ENCODE measurements around the gene NPIPA5.
"Not testable (repeated sequence)": the region's sequence is repeated elsewhere in the genome, so short reads cannot be mapped to it uniquely, and the experiment has no call there.

NPIPA5 gene

GRCh38 chr16:15388060-15388459 lies 10.0 kb upstream of the NPIPA5 start:
- not testable (repeated sequence) for H3K36me3 ChIP-seq (ENCODE audit: control insufficient read depth, insufficient read depth, low read length); H3K27me3 ChIP-seq (replicated peaks; ENCODE audit: control insufficient read depth, insufficient read depth, low read length); DNase-seq (ENCODE audit: extremely low read depth, insufficient read length); H3K4me3 ChIP-seq (replicated peaks; ENCODE audit: low read depth, low read length)

- H3K27me3 ChIP-seq (replicated peaks; ENCODE audit: control insufficient read depth, insufficient read depth, low read length); DNase-seq (ENCODE audit: extremely low read depth, insufficient read length); H3K36me3 ChIP-seq (ENCODE audit: control insufficient read depth, insufficient read depth, low read length); H3K4me3 ChIP-seq (replicated peaks; ENCODE audit: low read depth, low read length): not testable (repeated sequence)
Observed at GRCh38 chr16:15382810-15383209, 4.7 kb upstream of the NPIPA5 start.

- H3K4me3 ChIP-seq (replicated peaks; ENCODE audit: low read depth, low read length); H3K36me3 ChIP-seq (ENCODE audit: control insufficient read depth, insufficient read depth, low read length); H3K27me3 ChIP-seq (replicated peaks; ENCODE audit: control insufficient read depth, insufficient read depth, low read length); DNase-seq (ENCODE audit: extremely low read depth, insufficient read length): not testable (repeated sequence)
Observed at GRCh38 chr16:15357495-15357894, 20.6 kb downstream of the NPIPA5 start.

- DNase-seq (ENCODE audit: extremely low read depth, insufficient read length); H3K27me3 ChIP-seq (replicated peaks; ENCODE audit: control insufficient read depth, insufficient read depth, low read length); H3K4me3 ChIP-seq (replicated peaks; ENCODE audit: low read depth, low read length); H3K36me3 ChIP-seq (ENCODE audit: control insufficient read depth, insufficient read depth, low read length): not testable (repeated sequence)
Observed at GRCh38 chr16:15354846-15355245, 23.2 kb downstream of the NPIPA5 start.

- not testable (repeated sequence) for H3K4me3 ChIP-seq (replicated peaks; ENCODE audit: low read depth, low read length); DNase-seq (ENCODE audit: extremely low read depth, insufficient read length); H3K36me3 ChIP-seq (ENCODE audit: control insufficient read depth, insufficient read depth, low read length); H3K27me3 ChIP-seq (replicated peaks; ENCODE audit: control insufficient read depth, insufficient read depth, low read length)
Observed at GRCh38 chr16:15352852-15353251, 25.2 kb downstream of the NPIPA5 start.

GRCh38 chr16:15351745-15352144 lies 26.3 kb downstream of the NPIPA5 start:
- H3K4me3 ChIP-seq (replicated peaks; ENCODE audit: low read depth, low read length); H3K27me3 ChIP-seq (replicated peaks; ENCODE audit: control insufficient read depth, insufficient read depth, low read length); DNase-seq (ENCODE audit: extremely low read depth, insufficient read length); H3K36me3 ChIP-seq (ENCODE audit: control insufficient read depth, insufficient read depth, low read length): not testable (repeated sequence)

- not testable (repeated sequence) for H3K27me3 ChIP-seq (replicated peaks; ENCODE audit: control insufficient read depth, insufficient read depth, low read length); H3K4me3 ChIP-seq (replicated peaks; ENCODE audit: low read depth, low read length); DNase-seq (ENCODE audit: extremely low read depth, insufficient read length); H3K36me3 ChIP-seq (ENCODE audit: control insufficient read depth, insufficient read depth, low read length)
Observed at GRCh38 chr16:15351251-15351650, 26.8 kb downstream of the NPIPA5 start.

- H3K36me3 ChIP-seq (ENCODE audit: control insufficient read depth, insufficient read depth, low read length); H3K27me3 ChIP-seq (replicated peaks; ENCODE audit: control insufficient read depth, insufficient read depth, low read length); DNase-seq (ENCODE audit: extremely low read depth, insufficient read length); H3K4me3 ChIP-seq (replicated peaks; ENCODE audit: low read depth, low read length): not testable (repeated sequence)
Observed at GRCh38 chr16:15348721-15349120, 29.4 kb downstream of the NPIPA5 start.

GRCh38 chr16:15342337-15342736 lies 35.8 kb downstream of the NPIPA5 start:
- DNase-seq (ENCODE audit: extremely low read depth, insufficient read length); H3K36me3 ChIP-seq (ENCODE audit: control insufficient read depth, insufficient read depth, low read length); H3K4me3 ChIP-seq (replicated peaks; ENCODE audit: low read depth, low read length); H3K27me3 ChIP-seq (replicated peaks; ENCODE audit: control insufficient read depth, insufficient read depth, low read length): not testable (repeated sequence)

GRCh38 chr16:15338986-15339385 lies 39.1 kb downstream of the NPIPA5 start:
- not testable (repeated sequence) for DNase-seq (ENCODE audit: extremely low read depth, insufficient read length); H3K27me3 ChIP-seq (replicated peaks; ENCODE audit: control insufficient read depth, insufficient read depth, low read length); H3K36me3 ChIP-seq (ENCODE audit: control insufficient read depth, insufficient read depth, low read length); H3K4me3 ChIP-seq (replicated peaks; ENCODE audit: low read depth, low read length)

GRCh38 chr16:15337974-15338605 lies 40.0 kb downstream of the NPIPA5 start:
- not testable (repeated sequence) for H3K27me3 ChIP-seq (replicated peaks; ENCODE audit: control insufficient read depth, insufficient read depth, low read length); H3K36me3 ChIP-seq (ENCODE audit: control insufficient read depth, insufficient read depth, low read length); H3K4me3 ChIP-seq (replicated peaks; ENCODE audit: low read depth, low read length); DNase-seq (ENCODE audit: extremely low read depth, insufficient read length)

- DNase-seq (ENCODE audit: extremely low read depth, insufficient read length); H3K27me3 ChIP-seq (replicated peaks; ENCODE audit: control insufficient read depth, insufficient read depth, low read length); H3K36me3 ChIP-seq (ENCODE audit: control insufficient read depth, insufficient read depth, low read length); H3K4me3 ChIP-seq (replicated peaks; ENCODE audit: low read depth, low read length): not testable (repeated sequence)
Observed at GRCh38 chr16:15335609-15336008, 42.5 kb downstream of the NPIPA5 start.

GRCh38 chr16:15333969-15334368 lies 44.1 kb downstream of the NPIPA5 start:
- not testable (repeated sequence) for H3K27me3 ChIP-seq (replicated peaks; ENCODE audit: control insufficient read depth, insufficient read depth, low read length); H3K4me3 ChIP-seq (replicated peaks; ENCODE audit: low read depth, low read length); DNase-seq (ENCODE audit: extremely low read depth, insufficient read length); H3K36me3 ChIP-seq (ENCODE audit: control insufficient read depth, insufficient read depth, low read length)

GRCh38 chr16:15330978-15331377 lies 47.1 kb downstream of the NPIPA5 start:
- DNase-seq (ENCODE audit: extremely low read depth, insufficient read length); H3K4me3 ChIP-seq (replicated peaks; ENCODE audit: low read depth, low read length); H3K27me3 ChIP-seq (replicated peaks; ENCODE audit: control insufficient read depth, insufficient read depth, low read length); H3K36me3 ChIP-seq (ENCODE audit: control insufficient read depth, insufficient read depth, low read length): not testable (repeated sequence)

- H3K36me3 ChIP-seq (ENCODE audit: control insufficient read depth, insufficient read depth, low read length); H3K27me3 ChIP-seq (replicated peaks; ENCODE audit: control insufficient read depth, insufficient read depth, low read length); H3K4me3 ChIP-seq (replicated peaks; ENCODE audit: low read depth, low read length); DNase-seq (ENCODE audit: extremely low read depth, insufficient read length): not testable (repeated sequence)
Observed at GRCh38 chr16:15324954-15325353, 53.1 kb downstream of the NPIPA5 start.
